GM19452 (cell line): ENCODE results near the gene MDFI.

Experiments
- ATAC-seq: cut with Tn5 transposase; IDR thresholded peaks from one replicate; pipeline ENCODE4 v1.9.1; 2021; ENCODE audit not compliant: unreplicated experiment

MDFI gene

GRCh38 chr6:41648921-41649320 is 10.7 kb downstream of the MDFI start:
- no peak for ATAC-seq

DNA sequence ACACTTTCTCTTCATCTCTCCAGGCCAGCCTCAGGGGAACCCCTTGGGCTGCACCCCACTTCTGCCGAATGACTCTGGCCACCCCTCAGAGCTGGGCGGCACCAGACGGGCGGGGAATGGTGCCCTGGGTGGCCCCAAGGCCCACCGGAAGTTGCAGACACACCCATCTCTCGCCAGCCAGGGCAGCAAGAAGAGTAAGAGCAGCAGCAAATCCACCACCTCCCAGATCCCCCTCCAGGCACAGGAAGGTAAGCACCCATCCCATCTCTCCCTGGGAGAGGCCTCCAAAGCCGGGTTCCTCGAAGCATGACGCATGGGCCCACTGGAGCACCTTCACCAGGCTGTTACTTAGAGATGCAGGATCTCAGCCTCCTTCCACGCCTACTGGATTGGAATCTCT is 11.3 kb downstream of the MDFI start:
- ATAC-seq, result no peak

DNA sequence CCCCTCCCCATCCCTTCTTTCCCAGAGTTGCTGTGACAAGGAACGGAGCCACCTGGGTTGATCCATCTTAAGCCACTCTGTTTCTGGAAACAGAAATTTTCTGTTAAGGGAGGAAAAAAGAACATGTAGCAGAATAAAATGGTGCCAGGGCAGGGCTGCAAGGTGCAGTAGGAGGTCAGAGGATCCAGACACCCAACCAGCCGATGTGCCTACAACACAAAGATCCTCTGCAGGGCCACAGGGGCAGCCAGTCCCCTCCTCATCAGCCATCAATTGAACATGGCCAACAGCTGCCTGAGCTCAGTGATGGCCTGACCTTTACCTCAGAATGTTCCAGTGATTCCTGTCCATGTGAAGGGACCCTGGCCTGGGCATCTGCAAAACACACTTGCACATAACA is 11.9 kb downstream of the MDFI start:
- no peak for ATAC-seq

GRCh38 chr6:41651246-41651961 is 13.1 kb downstream of the MDFI start:
- ATAC-seq, result no peak

- ATAC-seq, result no peak
These were observed 13.8 kb downstream of the MDFI start for GRCh38 chr6:41651962-41652657.

- ATAC-seq, result no peak
These were observed 14.8 kb downstream of the MDFI start for GRCh38 chr6:41652866-41653652.

- ATAC-seq, result no peak
These were observed 15.4 kb downstream of the MDFI start for GRCh38 chr6:41653691-41654090.

GRCh38 chr6:41654151-41654697 is 16.0 kb downstream of the MDFI start:
- ATAC-seq, result no peak

DNA sequence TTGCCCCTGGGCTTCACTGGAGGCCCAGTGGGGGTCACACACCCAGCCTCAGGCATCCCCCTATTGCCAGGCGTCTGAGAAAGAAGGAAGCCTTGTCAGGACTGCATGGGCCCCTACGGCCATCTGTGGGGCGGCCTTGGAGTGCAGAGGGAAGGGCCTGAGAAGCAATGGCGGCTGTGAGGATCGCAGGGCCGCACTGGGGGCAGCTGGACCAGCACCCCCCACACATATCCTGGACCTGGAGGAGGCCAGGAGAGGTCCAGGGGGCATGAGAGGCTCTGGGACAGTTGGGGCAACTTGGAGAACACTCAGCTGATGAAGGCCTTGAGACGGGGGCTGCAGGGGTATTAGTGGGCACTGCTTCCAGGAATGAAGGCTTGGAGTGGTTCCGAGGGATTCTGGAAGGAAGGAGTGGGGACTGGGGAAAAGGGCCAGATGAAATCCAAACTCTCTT is 16.5 kb downstream of the MDFI start:
- no peak for ATAC-seq

- ATAC-seq, result no peak
These were observed 16.9 kb downstream of the MDFI start for GRCh38 chr6:41655176-41655575.

DNA sequence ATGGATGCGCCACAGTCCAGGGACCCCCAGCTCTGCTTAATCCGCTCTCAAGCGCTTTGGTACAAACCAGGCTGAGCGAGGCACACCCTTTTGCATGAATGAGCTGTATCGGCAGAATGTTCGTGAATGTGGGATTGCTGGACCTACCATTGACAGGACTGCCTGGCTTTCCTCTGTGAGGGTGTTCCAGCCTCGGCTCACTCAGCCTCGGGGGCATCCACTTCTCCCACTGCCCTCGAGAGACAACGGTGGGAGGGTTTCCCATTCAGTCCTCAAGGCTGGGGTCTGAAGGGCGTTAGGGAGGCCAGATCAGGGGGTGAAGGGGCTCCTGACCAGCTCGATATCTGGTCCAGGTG is 17.4 kb downstream of the MDFI start:
- ATAC-seq, result no peak

DNA sequence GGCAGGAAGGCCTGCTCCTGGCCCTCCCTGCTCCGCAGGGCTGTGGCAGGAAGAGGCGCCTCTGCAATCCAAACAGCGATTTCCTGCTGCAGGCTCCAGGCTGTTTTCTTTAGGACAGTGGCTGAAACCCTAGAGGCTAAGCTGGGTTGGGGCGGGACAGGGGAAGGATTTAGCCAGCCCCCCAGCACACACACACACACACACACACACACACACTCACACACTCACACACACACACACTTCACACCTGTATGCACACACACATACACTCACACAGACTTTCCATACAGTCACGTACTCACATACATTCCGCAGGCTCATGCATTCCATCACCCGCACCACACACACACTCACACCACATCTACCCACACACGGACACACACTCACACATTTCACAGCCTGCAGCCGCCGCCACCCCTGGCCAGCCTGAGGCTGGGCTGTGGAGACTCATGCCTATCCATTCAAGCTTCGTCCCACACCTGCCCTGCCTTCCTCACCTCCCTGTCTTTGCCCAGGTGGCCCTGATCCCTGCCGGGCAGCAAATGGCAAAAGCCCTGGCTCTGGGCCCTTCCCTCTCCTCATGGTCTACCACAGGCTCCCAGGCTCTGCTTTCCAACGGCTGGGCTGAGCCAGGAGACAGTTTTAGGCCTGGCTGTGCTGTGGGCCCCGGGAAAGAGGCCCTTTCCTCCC is 17.9 kb downstream of the MDFI start:
- no peak for ATAC-seq

DNA sequence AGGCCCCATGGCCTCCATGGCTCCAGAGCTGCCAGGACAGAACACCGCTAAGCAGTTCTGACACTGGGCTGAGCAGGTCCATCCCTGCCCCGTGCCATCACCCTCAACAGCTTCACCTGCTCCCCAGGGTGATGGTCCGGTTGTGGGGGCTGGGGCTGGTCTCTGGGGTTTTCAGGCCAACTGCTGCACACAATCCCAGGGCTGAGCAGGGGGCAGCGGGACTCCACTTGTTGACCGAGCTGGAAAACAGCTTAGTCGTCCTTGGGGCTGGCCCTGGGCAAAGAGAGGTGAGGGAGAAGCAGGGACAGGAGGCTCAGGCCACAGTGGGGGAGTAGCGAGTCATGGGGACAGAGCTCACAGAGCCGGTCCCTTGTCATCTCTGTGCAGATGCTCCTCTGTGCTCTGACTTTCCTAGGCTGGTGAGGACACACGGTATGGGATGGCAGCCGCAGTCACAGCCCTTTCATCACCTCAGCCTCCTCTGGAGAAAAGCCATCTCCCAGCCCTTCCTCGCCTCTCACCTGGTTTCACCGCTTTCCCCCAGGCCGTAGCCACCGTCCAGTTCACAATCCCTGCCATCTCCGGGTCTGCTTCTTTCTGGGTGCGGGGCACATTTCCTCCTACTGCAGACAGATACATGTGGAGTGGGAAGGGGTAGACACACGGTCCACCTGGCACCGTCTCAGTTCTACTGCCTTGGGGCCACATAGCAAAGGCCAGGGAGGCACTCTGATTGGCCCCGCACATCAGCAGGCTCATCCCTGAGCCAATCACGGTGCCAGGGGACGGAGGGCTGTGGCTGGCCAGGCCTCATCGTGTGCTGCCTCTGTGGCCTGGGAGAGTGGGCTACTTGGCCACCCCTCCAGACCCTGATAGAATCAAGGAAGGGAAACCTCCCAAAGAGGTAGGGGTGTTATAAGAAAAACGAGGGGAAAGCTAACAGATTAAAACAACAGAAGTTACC is 19.1 kb downstream of the MDFI start:
- ATAC-seq, result no peak

GRCh38 chr6:41658636-41659035 is 20.4 kb downstream of the MDFI start:
- ATAC-seq, result no peak

GRCh38 chr6:41659935-41660334 is 21.7 kb downstream of the MDFI start:
- no peak for ATAC-seq

GRCh38 chr6:41663568-41663967 is 25.3 kb downstream of the MDFI start:
- no peak for ATAC-seq

GRCh38 chr6:41664271-41664670 is 26.0 kb downstream of the MDFI start:
- ATAC-seq, result no peak

DNA sequence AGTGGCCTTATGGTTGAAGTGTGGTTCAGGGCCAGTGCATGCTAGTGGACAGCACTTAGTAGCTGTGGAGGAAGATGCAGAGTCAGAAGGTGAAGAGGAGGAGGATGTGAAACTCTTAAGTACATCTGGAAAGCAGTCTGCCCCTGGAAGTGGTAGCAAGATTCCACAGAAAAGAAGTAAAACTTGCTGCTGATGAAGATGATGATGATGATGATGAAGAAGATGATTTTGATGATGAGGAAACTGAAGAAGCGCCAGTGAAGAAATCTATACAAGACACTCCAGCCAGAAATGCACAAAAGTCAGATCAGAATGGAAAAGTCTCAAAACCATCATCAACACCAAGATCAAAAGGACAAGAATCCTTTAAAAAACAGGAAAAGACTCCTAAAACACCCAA is 28.9 kb downstream of the MDFI start:
- no peak for ATAC-seq

- no peak for ATAC-seq
These were observed 30.7 kb downstream of the MDFI start for GRCh38 chr6:41668968-41669367.
